Right lung (tissue), 5 donors: ENCODE data around the gene SMARCAL1. TPM values are rescaled to one million over a fixed set of nuclear protein-coding genes. Genes with fewer than 3 reads are reported as not detected.

Source experiments
- DNase-seq, 2 donors: peaks; one replicate each; pipeline ENCODE4 v3.0.0-alpha.2; 2013
- polyA plus RNA-seq, 5 donors: library from polyadenylated mRNA; unstranded; fragments of 120-200 nt; gene quantifications; one replicate each; pipeline versions ENCODE4 v1.2.1 to v1.2.3, GENCODE V29; 2013; ENCODE audit warnings: inconsistent platforms in 1 of 5, low replicate concordance in 1 of 5; ENCODE audit not compliant: insufficient read length in 5 of 5, insufficient read depth in 1 of 5

SMARCAL1 gene
- polyA plus RNA-seq, 5 donors = 29.2 to 32.7 (median 31.1) TPM

GRCh38 chr2:216532562-216532961 lies 120.3 kb downstream of the SMARCAL1 start:
- DNase-seq = no peak

Other genes with a start within 250 kb of the SMARCAL1 start
- gene MARCHF4, start 40.0 kb upstream of the SMARCAL1 start, polyA plus RNA-seq = under 1 TPM; 0.14 to 0.36 (median 0.24) TPM
- 1,000 to 10,000 TPM; 2,481 to 3,642 (median 2,862) TPM for gene RPL37A, start 86.4 kb downstream of the SMARCAL1 start, polyA plus RNA-seq
- gene IGFBP2, start 220.9 kb downstream of the SMARCAL1 start, polyA plus RNA-seq = 100 to 1,000 TPM in 3 of 5 donors, 10 to 100 TPM in 2; 89.9 to 136 (median 120) TPM